OCI-LY3 (cell line): ENCODE measurements around the gene COG2.

Experiments used
- H2AFZ ChIP-seq: fragments of 200-600, 300-600 bp; shearing (Covaris generic); 2 replicates; pipeline ENCODE4 v1.6.0; 2014; ENCODE audit warnings: antibody characterized with exemption, low read depth, low read length
- H3K27ac ChIP-seq: fragments of 200-600, 300-600 bp; sonication (generic); 2 replicates; pipeline ENCODE4 v1.5.1; 2014; ENCODE audit warnings: mild to moderate bottlenecking, low read length, moderate library complexity, mixed read lengths
- H3K27me3 ChIP-seq: fragments of 200-600, 300-600 bp; sonication (generic); 2 replicates; pipeline ENCODE4 v1.6.1; 2014; ENCODE audit warnings: low read depth, low read length, mixed read lengths
- H3K36me3 ChIP-seq: fragments of 200-600, 300-600 bp; sonication (generic); replicated peaks from 2 replicates; pipeline ENCODE3; 2014; ENCODE audit warnings: low read depth, low read length, mixed read lengths
- H3K4me1 ChIP-seq: fragments of 300-600, 200-600 bp; sonication (generic); 2 replicates; pipeline ENCODE4 v1.6.1; 2014; ENCODE audit warnings: low read length, mixed read lengths
- H3K4me2 ChIP-seq: fragments of 200-600, 300-600 bp; sonication (generic); 2 replicates; pipeline ENCODE4 v1.6.1; 2014; ENCODE audit warnings: low read length, mixed read lengths
- H3K4me3 ChIP-seq: fragments of 300-600, 200-600 bp; sonication (generic); 2 replicates; pipeline ENCODE4 v1.5.1; 2014; ENCODE audit warnings: antibody characterized with exemption, mild to moderate bottlenecking, low read length, moderate library complexity
- H3K79me2 ChIP-seq: fragments of 300-600, 200-600 bp; shearing (Covaris generic); 2 replicates; pipeline ENCODE4 v1.6.1; 2014; ENCODE audit warnings: mild to moderate bottlenecking, low read length, mixed read lengths
- H3K9ac ChIP-seq: fragments of 300-600, 200-600 bp; shearing (Covaris generic); 2 replicates; pipeline ENCODE4 v1.6.0; 2014; ENCODE audit warnings: mild to moderate bottlenecking, low read length, moderate library complexity
- H3K9me3 ChIP-seq: fragments of 200-600, 300-600 bp; shearing (Covaris generic); 2 replicates; pipeline ENCODE4 v1.6.1; 2014; ENCODE audit warnings: low read length, mixed read lengths; ENCODE audit not compliant: insufficient read depth
- H4K20me1 ChIP-seq: fragments of 200-600, 300-600 bp; sonication (generic); 2 replicates; pipeline ENCODE4 v1.6.1; 2016; ENCODE audit warnings: low read length, mixed read lengths; ENCODE audit not compliant: insufficient read depth
- CTCF ChIP-seq: fragments of 200-600, 300-600 bp; sonication (generic); IDR thresholded peaks from 2 replicates; pipeline ENCODE4 v1.5.1; 2014; ENCODE audit warnings: antibody characterized with exemption, low read length, low read depth
- EZH2phosphoT487 ChIP-seq: fragments of 200-600 bp; shearing (Covaris generic); IDR thresholded peaks from 2 replicates; pipeline ENCODE4 v1.6.1; 2018; ENCODE audit warnings: antibody characterized with exemption, mixed run types, low read depth

Gene COG2

DNA sequence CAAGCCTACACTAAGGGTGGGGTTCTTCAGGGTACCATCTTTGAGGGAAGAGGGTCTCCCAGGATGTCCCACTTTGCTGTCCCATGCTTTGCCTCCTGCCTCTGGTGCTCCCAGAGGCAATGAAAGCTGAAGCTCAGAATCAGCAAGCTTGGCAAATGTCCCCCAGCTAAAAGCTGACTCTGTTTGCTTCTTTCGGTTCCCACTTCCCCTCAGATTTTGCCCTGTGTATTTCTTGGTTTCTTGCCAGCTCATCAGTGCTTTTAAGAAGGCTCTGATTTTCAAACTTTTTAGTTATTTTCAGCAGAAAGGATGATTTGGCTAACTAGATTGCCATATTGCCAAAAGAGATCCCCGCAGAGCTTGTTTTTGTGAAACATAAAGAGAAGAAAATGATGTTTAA, 33.1 kb upstream of the COG2 start:
- Histone ChIP-seq H3K4me2 (peak overlapping the region; percentile 69), H3K4me3 (peak overlapping the region; percentile 52), H4K20me1 (no peaks in the 10 kb centered on the region), H3K9ac (0 out of 2 replicates have a peak overlapping the region, but pooled peaks have one; percentile 3), H2AFZ (no peak overlapping the region), H3K4me1 (peaks cover 14% of the 10 kb centered on the region), H3K27me3 (peaks cover 14% of the 10 kb centered on the region), H3K27ac (no peak overlapping the region), H3K36me3 (no peaks in the 10 kb centered on the region), H3K79me2 (no peaks in the 10 kb centered on the region), H3K9me3 (no peaks in the 10 kb centered on the region)
- TF ChIP-seq EZH2phosphoT487 (no peak), CTCF (no peak)

GRCh38 chr1:230610589-230610988, 31.7 kb upstream of the COG2 start:
- no peak overlapping the region for H2AFZ ChIP-seq
- no peak overlapping the region for H3K9ac ChIP-seq
- H3K79me2 ChIP-seq: no peaks in the 10 kb centered on the region
- TF ChIP-seq EZH2phosphoT487: no peak
- TF ChIP-seq CTCF: no peak
- peaks cover 14% of the 10 kb centered on the region for H3K4me1 ChIP-seq
- no peaks in the 10 kb centered on the region for H3K36me3 ChIP-seq
- no peaks in the 10 kb centered on the region for H4K20me1 ChIP-seq
- no peak overlapping the region for H3K4me3 ChIP-seq
- H3K9me3 ChIP-seq: no peaks in the 10 kb centered on the region
- H3K4me2 ChIP-seq: no peak overlapping the region
- H3K27ac ChIP-seq: no peak overlapping the region
- peaks cover 19% of the 10 kb centered on the region for H3K27me3 ChIP-seq

GRCh38 chr1:230611128-230611877, 31.0 kb upstream of the COG2 start:
- Histone ChIP-seq H4K20me1 (no peaks in the 10 kb centered on the region), H3K9ac (no peak overlapping the region)
- TF ChIP-seq EZH2phosphoT487 (no peak), CTCF (no peak)

GRCh38 chr1:230611878-230612235, 30.4 kb upstream of the COG2 start:
- H3K9me3 ChIP-seq: no peaks in the 10 kb centered on the region
- H3K27ac ChIP-seq: no peak overlapping the region
- H2AFZ ChIP-seq: no peak overlapping the region
- H3K9ac ChIP-seq: no peak overlapping the region
- no peaks in the 10 kb centered on the region for H3K36me3 ChIP-seq
- peaks cover 30% of the 10 kb centered on the region for H3K27me3 ChIP-seq
- no peaks in the 10 kb centered on the region for H4K20me1 ChIP-seq
- no peaks in the 10 kb centered on the region for H3K79me2 ChIP-seq
- H3K4me3 ChIP-seq: no peak overlapping the region
- H3K4me2 ChIP-seq: no peak overlapping the region
- peaks cover 14% of the 10 kb centered on the region for H3K4me1 ChIP-seq
- TF ChIP-seq CTCF: no peak
- TF ChIP-seq EZH2phosphoT487: no peak

More at GRCh38 chr1:230611128-230611877, 31.0 kb upstream of the COG2 start:
- Histone ChIP-seq H3K79me2 (no peaks in the 10 kb centered on the region), H3K27me3 (peaks cover 24% of the 10 kb centered on the region), H3K4me1 (peaks cover 14% of the 10 kb centered on the region), H3K9me3 (no peaks in the 10 kb centered on the region), H3K27ac (no peak overlapping the region), H3K36me3 (no peaks in the 10 kb centered on the region), H2AFZ (no peak overlapping the region), H3K4me2 (no peak overlapping the region), H3K4me3 (no peak overlapping the region)
